GM18909 (cell line): ENCODE measurements around the gene FGD5.

Experiments
- ATAC-seq: cut with Tn5 transposase; IDR thresholded peaks from one replicate; pipeline ENCODE4 v1.9.1; 2021; ENCODE audit warnings: mild to moderate bottlenecking; ENCODE audit not compliant: unreplicated experiment, poor library complexity

Gene FGD5

DNA sequence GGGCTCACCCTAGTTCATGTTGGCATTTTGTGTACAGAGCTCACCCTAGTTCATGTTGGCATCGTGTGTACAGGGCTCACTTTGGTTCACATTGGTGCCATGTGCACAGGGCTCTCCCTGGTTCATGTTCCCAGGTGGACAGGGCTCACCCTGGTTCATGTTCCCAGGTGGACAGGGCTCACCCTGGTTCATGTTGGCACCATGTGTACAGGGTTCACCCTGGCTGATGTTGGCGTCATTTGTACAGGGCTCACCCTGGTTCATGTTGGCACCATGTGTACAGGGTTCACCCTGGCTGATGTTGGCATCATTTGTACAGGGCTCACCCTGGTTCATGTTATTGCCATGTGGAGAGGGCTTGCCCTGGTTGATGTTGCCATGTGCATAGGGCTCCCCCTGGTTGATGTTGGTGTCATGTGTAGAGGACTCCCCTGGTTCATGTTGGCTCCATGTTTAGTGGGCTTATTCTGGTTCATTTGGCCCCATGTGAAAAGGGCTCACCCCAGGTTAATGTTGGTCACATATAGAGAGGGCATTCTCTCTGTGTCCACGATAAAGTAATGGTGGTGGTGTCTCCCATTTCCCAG lies 97.0 kb downstream of the FGD5 start:
- ATAC-seq = no peak

- ATAC-seq = no peak
Measured at GRCh38 chr3:14918356-14918860, 99.6 kb downstream of the FGD5 start.

GRCh38 chr3:14920536-14920935 lies 101.8 kb downstream of the FGD5 start:
- ATAC-seq = no peak

DNA sequence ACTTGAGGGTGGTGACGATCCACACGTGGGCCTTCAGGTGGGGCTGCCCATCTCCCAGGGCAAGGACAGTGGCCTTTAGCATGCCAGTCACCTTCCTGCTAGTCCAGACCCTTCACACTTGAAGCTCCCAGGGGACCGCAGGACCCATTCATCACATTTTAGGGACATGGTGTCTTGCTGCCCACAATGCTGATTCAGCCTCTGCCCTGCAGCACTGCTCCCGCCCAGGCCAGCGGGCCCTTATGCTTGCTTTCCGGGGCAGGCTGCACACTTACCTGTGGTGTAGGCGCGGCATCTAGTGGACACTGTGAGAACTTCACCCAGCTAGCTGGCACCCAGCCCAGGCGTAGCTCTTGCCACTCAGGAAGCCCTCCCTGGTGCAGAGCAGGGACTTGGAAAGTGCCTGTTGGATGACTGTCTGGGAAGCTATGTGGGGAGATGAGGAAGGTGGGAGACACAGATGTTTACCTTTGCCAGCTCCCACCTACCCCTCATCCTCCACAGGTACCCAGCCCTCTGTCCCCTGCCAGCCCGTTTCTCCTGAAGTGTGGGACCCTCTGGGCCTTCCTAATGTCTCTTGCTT lies 102.4 kb downstream of the FGD5 start:
- ATAC-seq = peak; percentile 84

GRCh38 chr3:14921811-14922705 lies 103.3 kb downstream of the FGD5 start:
- no peak for ATAC-seq

DNA sequence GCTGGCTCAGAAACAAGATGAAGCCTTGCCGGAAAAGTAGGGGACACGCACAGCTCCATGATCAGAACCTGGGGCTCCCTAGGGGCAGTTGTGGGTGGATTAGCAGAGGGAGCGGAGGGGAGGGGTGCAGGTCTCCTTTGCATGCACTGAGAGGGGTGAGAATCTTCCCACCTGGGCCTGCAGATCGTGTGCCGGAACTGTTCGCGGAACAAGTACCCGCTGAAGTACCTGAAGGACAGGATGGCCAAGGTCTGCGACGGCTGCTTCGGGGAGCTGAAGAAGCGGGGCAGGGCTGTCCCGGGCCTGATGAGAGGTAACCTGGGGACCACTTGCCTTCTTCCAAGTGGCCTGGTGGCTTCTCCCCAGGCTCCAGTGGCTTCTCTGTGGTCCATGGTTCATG lies 104.1 kb downstream of the FGD5 start:
- no peak for ATAC-seq

DNA sequence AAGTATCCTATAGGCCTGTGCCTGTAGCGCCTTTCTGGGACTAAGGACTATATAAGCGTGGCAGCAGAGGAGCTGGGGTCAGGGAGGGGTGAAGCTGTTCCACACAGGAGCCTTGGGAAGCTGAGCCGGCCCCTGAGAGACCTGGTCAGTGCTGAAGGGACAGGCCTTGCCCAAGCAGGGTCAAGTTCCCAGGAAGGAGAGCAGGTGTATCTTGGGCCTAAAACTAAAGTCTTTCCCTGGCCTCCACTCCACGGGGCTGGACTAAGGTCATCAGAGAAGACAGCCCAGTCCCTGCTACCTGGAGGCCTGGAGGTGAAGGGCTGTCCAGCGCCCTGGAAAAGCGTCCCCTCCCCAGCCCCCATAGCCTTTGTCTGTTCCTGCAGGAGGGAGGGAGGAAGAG lies 104.7 kb downstream of the FGD5 start:
- no peak for ATAC-seq

DNA sequence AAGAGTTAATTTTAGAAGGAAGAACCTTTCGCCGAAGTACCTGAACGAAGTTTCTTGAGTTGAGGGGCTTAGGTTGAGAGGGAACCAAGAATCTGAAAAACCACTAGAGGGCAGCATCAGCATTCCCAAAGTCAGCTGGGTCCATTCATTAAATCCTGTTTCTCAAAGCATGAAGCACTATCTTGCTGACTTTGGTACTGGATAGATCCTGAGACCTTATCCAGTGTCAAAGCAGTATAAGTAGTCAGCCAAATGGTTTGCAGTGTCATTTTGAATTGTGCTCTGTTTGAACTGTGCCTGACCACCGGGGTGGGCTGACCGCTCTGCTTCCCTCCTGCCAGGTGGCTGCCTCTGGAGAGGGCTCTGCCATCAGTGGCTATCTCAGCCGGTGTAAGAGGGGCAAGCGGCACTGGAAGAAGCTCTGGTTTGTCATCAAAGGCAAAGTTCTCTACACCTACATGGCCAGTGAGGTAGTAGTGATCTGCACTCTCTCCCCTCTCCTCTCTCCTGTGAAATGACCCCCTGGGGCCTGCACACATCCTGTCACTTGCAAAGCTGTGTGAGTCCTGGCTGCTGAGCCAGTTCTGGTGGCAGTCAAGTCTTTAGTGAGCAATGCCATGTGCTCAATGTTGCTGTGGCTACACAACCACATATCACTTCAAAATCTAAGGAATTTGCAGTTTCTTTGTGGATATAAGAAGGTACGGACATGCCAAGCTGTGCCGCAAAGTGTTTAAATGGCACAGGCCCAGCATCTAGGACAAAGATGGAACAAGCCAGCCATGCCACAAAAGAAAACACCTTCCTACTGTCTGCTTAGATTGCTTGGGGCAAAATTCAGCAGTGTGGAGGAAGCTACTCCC lies 107.2 kb downstream of the FGD5 start:
- no peak for ATAC-seq

DNA sequence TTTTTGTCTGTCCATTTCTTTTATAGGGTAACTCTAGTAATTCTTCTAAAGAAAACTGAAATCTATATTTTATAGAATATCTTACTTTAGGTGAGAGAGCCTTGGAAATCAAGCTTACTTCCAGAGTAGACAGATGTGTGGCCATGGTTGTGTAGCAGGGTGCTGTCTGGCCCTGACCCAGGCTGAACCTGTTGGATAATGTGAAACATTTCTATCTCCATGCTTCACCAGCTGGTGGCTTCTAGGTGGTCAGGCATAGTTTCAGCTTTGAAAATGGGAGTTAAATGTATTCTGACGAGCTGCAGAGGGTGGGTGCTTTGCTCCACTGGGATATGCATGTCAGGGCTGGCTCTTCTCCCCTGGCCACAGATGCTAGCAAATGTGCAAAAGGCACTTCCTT lies 107.8 kb downstream of the FGD5 start:
- no peak for ATAC-seq

- ATAC-seq = no peak
Measured at GRCh38 chr3:14927308-14927707, 108.5 kb downstream of the FGD5 start.

DNA sequence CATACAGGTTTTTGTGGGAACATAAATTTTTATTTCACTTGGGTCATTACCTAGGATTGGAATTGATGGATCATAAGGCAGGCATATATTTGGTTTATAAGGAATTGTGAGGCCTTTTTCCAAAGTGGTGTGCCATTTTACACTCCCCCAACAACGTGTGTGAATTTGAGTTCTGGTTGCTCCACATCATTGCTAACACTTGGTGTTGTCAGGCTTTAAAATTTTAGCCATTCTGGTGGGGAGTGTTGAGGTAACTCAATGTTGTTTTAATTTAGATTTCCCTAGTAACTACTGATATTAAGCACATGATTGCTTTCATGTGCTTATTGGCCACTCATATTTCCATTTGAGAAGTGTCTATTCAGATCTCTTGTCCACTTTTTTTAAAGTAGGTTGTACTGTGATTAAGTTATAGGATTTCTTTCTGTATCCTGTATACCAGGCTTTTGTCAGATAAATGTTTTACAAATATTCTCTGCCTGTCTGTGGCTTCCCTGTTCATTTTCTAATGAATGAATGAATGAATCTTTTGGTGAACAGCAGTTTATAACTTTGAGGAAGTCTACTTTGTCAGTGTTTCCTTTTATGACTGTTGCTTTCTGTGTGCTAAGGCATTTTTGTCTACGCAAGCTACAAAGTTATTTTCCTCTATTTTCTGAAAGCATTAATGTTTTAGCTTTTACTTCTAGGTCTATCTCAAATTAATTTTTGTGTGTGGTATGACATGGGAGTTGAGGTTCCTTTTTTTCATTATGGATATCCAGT lies 110.7 kb downstream of the FGD5 start:
- no peak for ATAC-seq

- no peak for ATAC-seq
Measured at GRCh38 chr3:14933820-14934425, 115.2 kb downstream of the FGD5 start.

GRCh38 chr3:14935592-14936345 lies 117.0 kb downstream of the FGD5 start:
- no peak for ATAC-seq

DNA sequence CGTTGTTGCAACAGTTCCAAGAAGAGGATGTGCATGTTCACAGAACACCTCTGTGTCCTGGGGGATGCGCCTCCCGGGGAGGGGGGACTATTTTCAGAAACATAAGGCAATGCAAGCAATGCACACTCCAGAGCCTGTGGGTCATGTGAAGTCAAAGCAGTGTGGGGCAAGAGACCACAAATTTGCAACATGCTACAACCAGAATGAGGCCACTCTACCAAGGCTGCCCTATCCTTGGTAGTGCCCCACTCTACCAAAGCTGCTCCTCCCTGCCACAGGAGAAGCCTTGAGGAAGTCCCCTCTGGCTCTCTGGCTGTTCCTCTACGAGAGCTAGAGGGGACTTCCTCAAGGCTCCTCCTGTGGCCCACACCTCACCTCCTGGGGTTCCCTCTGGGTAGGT lies 120.2 kb downstream of the FGD5 start:
- no peak for ATAC-seq

DNA sequence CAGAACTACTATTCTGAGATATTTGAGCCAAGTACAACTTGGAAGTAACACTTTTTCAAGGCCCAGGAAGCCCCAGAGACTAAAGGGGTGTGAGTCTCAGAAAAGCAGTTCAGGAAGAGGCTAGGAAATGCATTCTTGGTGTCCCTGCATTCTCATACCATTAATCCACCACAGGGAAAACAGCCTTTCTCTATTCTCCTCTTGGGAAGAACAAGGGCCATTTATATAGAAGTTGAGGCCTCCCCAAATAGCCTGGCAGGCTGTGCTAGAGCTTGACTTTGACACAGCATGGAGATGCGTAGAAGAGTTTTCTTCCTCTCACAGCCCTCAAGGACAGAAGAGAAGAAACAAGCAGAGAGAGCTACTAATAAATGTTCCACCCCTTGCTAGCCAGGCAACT lies 123.1 kb downstream of the FGD5 start:
- no peak for ATAC-seq

GRCh38 chr3:14943042-14943441 lies 124.3 kb downstream of the FGD5 start:
- peak; percentile 30 for ATAC-seq

DNA sequence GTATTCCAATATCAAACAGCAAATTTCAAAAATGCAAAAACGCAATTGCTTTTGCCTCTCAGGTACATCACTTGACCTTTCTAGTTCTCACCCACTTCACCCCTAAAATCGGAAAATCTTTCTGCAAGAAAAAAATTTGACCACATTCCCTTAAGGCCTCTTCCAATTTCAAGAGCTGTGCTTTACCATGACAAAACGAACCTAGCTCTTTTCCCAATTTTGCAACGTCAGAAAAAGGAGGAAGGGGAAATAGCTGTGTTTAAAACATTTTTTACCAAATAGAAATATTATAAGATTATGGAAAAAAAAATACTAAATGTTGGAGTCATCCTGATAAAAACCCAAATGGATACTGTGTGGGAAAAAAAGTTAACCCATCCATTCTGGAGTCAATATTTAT lies 127.5 kb downstream of the FGD5 start:
- ATAC-seq = no peak

DNA sequence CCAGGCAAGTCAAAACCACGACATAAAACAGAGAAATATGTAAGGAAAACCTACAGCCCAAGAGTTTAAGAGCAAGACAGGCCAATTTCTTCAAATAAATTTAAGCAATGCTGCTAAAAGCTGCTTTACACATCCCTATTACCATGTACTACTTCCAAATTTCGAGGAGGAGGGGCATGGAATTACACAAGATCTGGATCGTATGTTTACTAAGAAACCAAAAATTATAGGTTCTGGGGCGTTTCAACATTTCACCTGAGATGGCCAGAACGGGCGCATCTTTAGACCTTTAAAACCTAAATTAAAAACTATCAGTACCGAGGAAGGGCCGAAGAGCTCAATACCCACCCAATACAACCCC lies 128.0 kb downstream of the FGD5 start:
- no peak for ATAC-seq
